ENCODE data around the gene MEI4. TPM values are rescaled to one million over a fixed set of nuclear protein-coding genes. Genes with fewer than 3 reads are reported as not detected.

Gene MEI4
- total RNA-seq, result not detected

DNA sequence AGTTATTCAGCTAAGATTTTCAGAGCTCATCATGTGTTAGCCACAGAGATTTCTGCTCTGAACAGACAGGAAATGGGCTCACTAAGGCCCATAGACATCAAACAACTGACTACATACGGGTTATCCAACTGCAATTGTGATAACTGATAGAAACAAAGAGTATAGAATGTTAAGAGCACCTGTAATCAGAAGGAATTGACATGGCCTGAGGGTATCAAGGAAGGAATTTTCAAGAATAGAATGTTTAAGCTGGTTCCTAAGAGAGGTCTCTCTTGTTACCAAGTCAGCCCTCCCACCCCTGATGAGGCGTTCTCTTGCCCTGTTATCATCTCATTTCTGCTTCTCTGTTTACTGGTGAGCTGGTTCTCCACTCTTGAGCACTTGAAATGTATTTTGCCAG, at the start of gene MEI4:
Gene MEI4, plus strand, starts transcription at position 301 of the 400 bp plus-strand sequence. CDS start 37,633 bp downstream, outside the sequence.
- Histone ChIP-seq H3K27ac (ENCODE audit: low read depth, low read length) (no peak within 1 kb of the TSS), H3K9ac (ENCODE audit: low read depth in 1 of 3, low read length in 3 of 3) (no peak within 1 kb of the TSS), H3K4me3 (ENCODE audit: low read length in 3 of 3) (no peak within 1 kb of the TSS), H3K9me3 (ENCODE audit: control insufficient read depth in 3 of 3, low read length in 3 of 3) (no peaks in the 10 kb centered on the region), H3K27me3 (ENCODE audit: control insufficient read depth in 3 of 3, insufficient read depth in 3 of 3, low read length in 3 of 3) (peaks cover 3 to 7% (median 4%) of the 10 kb centered on the region in 3 donors), H3K36me3 (ENCODE audit: control insufficient read depth in 3 of 3, insufficient read depth in 3 of 3, low read length in 3 of 3) (no peaks in the 10 kb centered on the region), H3K4me1 (ENCODE audit: control insufficient read depth in 3 of 3, insufficient read depth in 3 of 3, low read length in 3 of 3) (no peaks in the 10 kb centered on the region)

DNA sequence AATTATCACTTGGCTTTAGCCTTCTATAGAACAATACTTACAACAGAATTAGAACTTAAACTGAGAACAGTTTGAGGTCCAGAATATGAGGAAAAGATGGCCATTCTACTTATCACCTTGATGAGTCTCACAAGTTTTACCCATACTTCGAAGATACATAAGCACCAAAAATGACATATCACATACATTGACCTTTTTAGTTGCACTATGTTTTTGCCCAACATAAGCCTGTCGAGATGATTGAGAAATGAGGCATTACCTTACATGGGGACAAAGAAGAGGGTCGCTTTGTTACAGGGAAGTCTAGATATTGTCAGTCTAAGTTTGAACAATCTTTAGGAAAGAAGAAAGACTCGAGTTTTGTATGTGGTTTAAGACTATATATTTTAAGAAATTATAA, 48.4 kb upstream of the MEI4 start:
- Histone ChIP-seq H3K4me3 (ENCODE audit: low read length in 3 of 3) (no peak overlapping the region), H3K27ac (ENCODE audit: low read depth, low read length) (no peak overlapping the region), H3K4me1 (ENCODE audit: control insufficient read depth in 3 of 3, insufficient read depth in 3 of 3, low read length in 3 of 3) (no peaks in the 10 kb centered on the region), H3K9ac (ENCODE audit: low read depth in 1 of 3, low read length in 3 of 3) (no peak overlapping the region), H3K36me3 (ENCODE audit: control insufficient read depth in 3 of 3, insufficient read depth in 3 of 3, low read length in 3 of 3) (no peaks in the 10 kb centered on the region), H3K9me3 (ENCODE audit: control insufficient read depth in 3 of 3, low read length in 3 of 3) (peaks cover 0 to 3% (median 0%) of the 10 kb centered on the region in 3 donors), H3K27me3 (ENCODE audit: control insufficient read depth in 3 of 3, insufficient read depth in 3 of 3, low read length in 3 of 3) (no peaks in the 10 kb centered on the region)

GRCh38 chr6:77607004-77607403, 45.8 kb upstream of the MEI4 start:
- H3K4me1 ChIP-seq (ENCODE audit: control insufficient read depth in 3 of 3, insufficient read depth in 3 of 3, low read length in 3 of 3), result no peaks in the 10 kb centered on the region
- H3K36me3 ChIP-seq (ENCODE audit: control insufficient read depth in 3 of 3, insufficient read depth in 3 of 3, low read length in 3 of 3), result no peaks in the 10 kb centered on the region
- no peak overlapping the region for H3K4me3 ChIP-seq (ENCODE audit: low read length in 3 of 3)
- H3K9ac ChIP-seq (ENCODE audit: low read depth in 1 of 3, low read length in 3 of 3), result no peak overlapping the region
- H3K9me3 ChIP-seq (ENCODE audit: control insufficient read depth in 3 of 3, low read length in 3 of 3), result peaks cover 0 to 3% (median 0%) of the 10 kb centered on the region in 3 donors
- H3K27ac ChIP-seq (ENCODE audit: low read depth, low read length), result no peak overlapping the region
- H3K27me3 ChIP-seq (ENCODE audit: control insufficient read depth in 3 of 3, insufficient read depth in 3 of 3, low read length in 3 of 3), result no peaks in the 10 kb centered on the region

- H3K27me3 ChIP-seq (ENCODE audit: control insufficient read depth in 3 of 3, insufficient read depth in 3 of 3, low read length in 3 of 3), result no peaks in the 10 kb centered on the region
- peaks cover 0 to 3% (median 0%) of the 10 kb centered on the region in 3 donors for H3K9me3 ChIP-seq (ENCODE audit: control insufficient read depth in 3 of 3, low read length in 3 of 3)
- no peaks in the 10 kb centered on the region for H3K36me3 ChIP-seq (ENCODE audit: control insufficient read depth in 3 of 3, insufficient read depth in 3 of 3, low read length in 3 of 3)
- no peaks in the 10 kb centered on the region for H3K4me1 ChIP-seq (ENCODE audit: control insufficient read depth in 3 of 3, insufficient read depth in 3 of 3, low read length in 3 of 3)
- no peak overlapping the region for H3K9ac ChIP-seq (ENCODE audit: low read depth in 1 of 3, low read length in 3 of 3)
- H3K27ac ChIP-seq (ENCODE audit: low read depth, low read length), result no peak overlapping the region
- no peak overlapping the region for H3K4me3 ChIP-seq (ENCODE audit: low read length in 3 of 3)
Measured at GRCh38 chr6:77609106-77609505, 43.7 kb upstream of the MEI4 start.

DNA sequence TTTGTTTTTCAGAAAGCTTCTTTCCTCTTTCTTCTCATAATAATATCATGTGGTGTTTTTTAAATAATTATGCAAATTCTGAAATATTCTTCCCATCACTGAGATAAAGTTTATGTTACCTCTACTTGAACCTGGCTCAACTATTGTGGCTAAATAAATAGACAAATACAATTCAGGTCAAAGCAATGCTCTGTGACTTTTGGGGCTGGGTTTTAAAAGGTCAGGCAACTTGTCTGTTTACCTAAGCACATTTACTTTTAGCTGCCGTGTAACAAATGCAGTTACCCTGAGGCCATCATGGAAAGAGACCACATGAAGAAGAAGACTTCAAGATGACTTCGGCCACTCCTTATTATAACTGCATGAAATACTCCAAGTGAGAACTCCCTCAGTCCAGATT, 33.7 kb upstream of the MEI4 start:
- H3K9ac ChIP-seq (ENCODE audit: low read depth in 1 of 3, low read length in 3 of 3), result no peak overlapping the region
- H3K4me3 ChIP-seq (ENCODE audit: low read length in 3 of 3), result no peak overlapping the region
- H3K27me3 ChIP-seq (ENCODE audit: control insufficient read depth in 3 of 3, insufficient read depth in 3 of 3, low read length in 3 of 3), result no peaks in the 10 kb centered on the region
- no peaks in the 10 kb centered on the region for H3K4me1 ChIP-seq (ENCODE audit: control insufficient read depth in 3 of 3, insufficient read depth in 3 of 3, low read length in 3 of 3)
- peaks cover 0 to 3% (median 0%) of the 10 kb centered on the region in 3 donors for H3K9me3 ChIP-seq (ENCODE audit: control insufficient read depth in 3 of 3, low read length in 3 of 3)
- no peaks in the 10 kb centered on the region for H3K36me3 ChIP-seq (ENCODE audit: control insufficient read depth in 3 of 3, insufficient read depth in 3 of 3, low read length in 3 of 3)
- H3K27ac ChIP-seq (ENCODE audit: low read depth, low read length), result no peak overlapping the region

GRCh38 chr6:77620278-77620882, 32.5 kb upstream of the MEI4 start:
- Histone ChIP-seq H3K36me3 (ENCODE audit: control insufficient read depth in 3 of 3, insufficient read depth in 3 of 3, low read length in 3 of 3) (no peaks in the 10 kb centered on the region), H3K9me3 (ENCODE audit: control insufficient read depth in 3 of 3, low read length in 3 of 3) (peaks cover 0 to 3% (median 0%) of the 10 kb centered on the region in 3 donors), H3K27ac (ENCODE audit: low read depth, low read length) (no peak overlapping the region), H3K4me1 (ENCODE audit: control insufficient read depth in 3 of 3, insufficient read depth in 3 of 3, low read length in 3 of 3) (no peaks in the 10 kb centered on the region), H3K4me3 (ENCODE audit: low read length in 3 of 3) (no peak overlapping the region), H3K27me3 (ENCODE audit: control insufficient read depth in 3 of 3, insufficient read depth in 3 of 3, low read length in 3 of 3) (no peaks in the 10 kb centered on the region), H3K9ac (ENCODE audit: low read depth in 1 of 3, low read length in 3 of 3) (no peak overlapping the region)

DNA sequence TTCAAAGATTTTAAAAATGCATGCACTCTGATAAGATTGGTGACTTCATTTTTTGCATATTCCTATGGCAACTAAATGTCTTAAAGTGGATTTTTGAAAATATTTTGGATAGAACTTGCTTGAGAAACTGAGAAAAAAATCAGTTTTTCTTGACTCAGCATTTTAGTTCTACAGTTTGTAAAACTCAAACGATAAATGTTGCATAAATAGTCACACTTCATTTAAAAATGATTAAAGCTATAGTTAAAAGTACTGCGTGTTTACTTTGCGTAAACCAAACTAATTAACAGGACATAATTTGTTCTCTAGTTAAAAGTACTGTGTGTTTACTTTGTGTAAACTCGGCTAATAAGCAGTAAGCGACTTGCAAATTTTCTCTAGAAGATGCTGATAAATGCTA, 28.3 kb upstream of the MEI4 start:
- Histone ChIP-seq H3K4me3 (ENCODE audit: low read length in 3 of 3) (no peak overlapping the region), H3K27me3 (ENCODE audit: control insufficient read depth in 3 of 3, insufficient read depth in 3 of 3, low read length in 3 of 3) (no peaks in the 10 kb centered on the region), H3K9ac (ENCODE audit: low read depth in 1 of 3, low read length in 3 of 3) (no peak overlapping the region), H3K27ac (ENCODE audit: low read depth, low read length) (no peak overlapping the region), H3K36me3 (ENCODE audit: control insufficient read depth in 3 of 3, insufficient read depth in 3 of 3, low read length in 3 of 3) (no peaks in the 10 kb centered on the region), H3K4me1 (ENCODE audit: control insufficient read depth in 3 of 3, insufficient read depth in 3 of 3, low read length in 3 of 3) (no peaks in the 10 kb centered on the region), H3K9me3 (ENCODE audit: control insufficient read depth in 3 of 3, low read length in 3 of 3) (no peaks in the 10 kb centered on the region)

GRCh38 chr6:77626426-77626825, 26.4 kb upstream of the MEI4 start:
- Histone ChIP-seq H3K9me3 (ENCODE audit: control insufficient read depth in 3 of 3, low read length in 3 of 3) (no peaks in the 10 kb centered on the region), H3K9ac (ENCODE audit: low read depth in 1 of 3, low read length in 3 of 3) (no peak overlapping the region), H3K36me3 (ENCODE audit: control insufficient read depth in 3 of 3, insufficient read depth in 3 of 3, low read length in 3 of 3) (no peaks in the 10 kb centered on the region), H3K27me3 (ENCODE audit: control insufficient read depth in 3 of 3, insufficient read depth in 3 of 3, low read length in 3 of 3) (no peaks in the 10 kb centered on the region), H3K4me1 (ENCODE audit: control insufficient read depth in 3 of 3, insufficient read depth in 3 of 3, low read length in 3 of 3) (no peaks in the 10 kb centered on the region), H3K4me3 (ENCODE audit: low read length in 3 of 3) (no peak overlapping the region), H3K27ac (ENCODE audit: low read depth, low read length) (no peak overlapping the region)

DNA sequence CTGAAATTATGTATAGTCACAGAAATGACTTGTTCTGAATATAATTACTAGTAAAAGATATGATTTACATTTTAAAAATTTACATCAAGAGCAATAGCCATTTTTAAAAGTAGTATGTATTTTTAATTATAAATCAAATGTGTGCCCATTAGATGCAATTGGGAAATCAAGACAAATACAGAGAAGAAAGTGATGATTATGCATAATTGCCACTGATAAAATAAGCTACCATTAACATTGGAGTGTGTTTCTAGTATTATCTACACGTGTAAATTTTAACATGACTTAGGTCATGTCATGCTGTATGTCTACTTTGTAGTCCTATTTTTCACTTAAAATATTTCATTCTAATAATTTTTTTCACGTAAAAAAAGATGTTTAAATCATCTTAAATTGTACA, 22.8 kb upstream of the MEI4 start:
- Histone ChIP-seq H3K9ac (ENCODE audit: low read depth in 1 of 3, low read length in 3 of 3) (no peak overlapping the region), H3K36me3 (ENCODE audit: control insufficient read depth in 3 of 3, insufficient read depth in 3 of 3, low read length in 3 of 3) (no peaks in the 10 kb centered on the region), H3K9me3 (ENCODE audit: control insufficient read depth in 3 of 3, low read length in 3 of 3) (no peaks in the 10 kb centered on the region), H3K27ac (ENCODE audit: low read depth, low read length) (no peak overlapping the region), H3K4me1 (ENCODE audit: control insufficient read depth in 3 of 3, insufficient read depth in 3 of 3, low read length in 3 of 3) (no peaks in the 10 kb centered on the region), H3K27me3 (ENCODE audit: control insufficient read depth in 3 of 3, insufficient read depth in 3 of 3, low read length in 3 of 3) (no peaks in the 10 kb centered on the region), H3K4me3 (ENCODE audit: low read length in 3 of 3) (no peak overlapping the region)

GRCh38 chr6:77633471-77633870, 19.4 kb upstream of the MEI4 start:
- no peak overlapping the region for H3K27ac ChIP-seq (ENCODE audit: low read depth, low read length)
- H3K27me3 ChIP-seq (ENCODE audit: control insufficient read depth in 3 of 3, insufficient read depth in 3 of 3, low read length in 3 of 3), result no peaks in the 10 kb centered on the region
- no peak overlapping the region for H3K9ac ChIP-seq (ENCODE audit: low read depth in 1 of 3, low read length in 3 of 3)
- no peaks in the 10 kb centered on the region for H3K36me3 ChIP-seq (ENCODE audit: control insufficient read depth in 3 of 3, insufficient read depth in 3 of 3, low read length in 3 of 3)
- no peaks in the 10 kb centered on the region for H3K4me1 ChIP-seq (ENCODE audit: control insufficient read depth in 3 of 3, insufficient read depth in 3 of 3, low read length in 3 of 3)
- H3K9me3 ChIP-seq (ENCODE audit: control insufficient read depth in 3 of 3, low read length in 3 of 3), result no peaks in the 10 kb centered on the region
- no peak overlapping the region for H3K4me3 ChIP-seq (ENCODE audit: low read length in 3 of 3)

Data from skeletal muscle tissue (tissue), 4 donors.